Measurements from ENCODE around the gene MKLN1.
"Not testable (repeated sequence)": the region's sequence is repeated elsewhere in the genome, so short reads cannot be mapped to it uniquely, and the experiment has no call there.

The MKLN1 gene

GRCh38 chr7:131400681-131401176 lies 73.1 kb downstream of the MKLN1 start:
- no peak for DNase-seq (ENCODE audit: low read depth in 2 of 2)

GRCh38 chr7:131401194-131401593 lies 73.5 kb downstream of the MKLN1 start:
- no peak for DNase-seq (ENCODE audit: low read depth in 2 of 2)

GRCh38 chr7:131403322-131403721 lies 75.6 kb downstream of the MKLN1 start:
- no peak for DNase-seq (ENCODE audit: low read depth in 2 of 2)

- no peak for DNase-seq (ENCODE audit: low read depth in 2 of 2)
Measured at GRCh38 chr7:131404226-131404911, 76.7 kb downstream of the MKLN1 start.

GRCh38 chr7:131409129-131409766 lies 81.6 kb downstream of the MKLN1 start:
- no peak for DNase-seq (ENCODE audit: low read depth in 2 of 2)

GRCh38 chr7:131412031-131412430 lies 84.4 kb downstream of the MKLN1 start:
- no peak for DNase-seq (ENCODE audit: low read depth in 2 of 2)

- no peak for DNase-seq (ENCODE audit: low read depth in 2 of 2)
Measured at GRCh38 chr7:131413711-131414110, 86.0 kb downstream of the MKLN1 start.

GRCh38 chr7:131424219-131424822 lies 96.6 kb downstream of the MKLN1 start:
- DNase-seq (ENCODE audit: low read depth in 2 of 2): peak in 1 of 2 donors; percentile 3

- no peak for DNase-seq (ENCODE audit: low read depth in 2 of 2)
Measured at GRCh38 chr7:131425992-131426391, 98.3 kb downstream of the MKLN1 start.

- DNase-seq (ENCODE audit: low read depth in 2 of 2): not testable (repeated sequence)
Measured at GRCh38 chr7:131430826-131431225, 103.2 kb downstream of the MKLN1 start.

GRCh38 chr7:131431289-131431688 lies 103.6 kb downstream of the MKLN1 start:
- DNase-seq (ENCODE audit: low read depth in 2 of 2): no peak

- no peak for DNase-seq (ENCODE audit: low read depth in 2 of 2)
Measured at GRCh38 chr7:131431756-131432155, 104.1 kb downstream of the MKLN1 start.

- DNase-seq (ENCODE audit: low read depth in 2 of 2): no peak
Measured at GRCh38 chr7:131436384-131436783, 108.7 kb downstream of the MKLN1 start.

GRCh38 chr7:131438969-131439368 lies 111.3 kb downstream of the MKLN1 start:
- DNase-seq (ENCODE audit: low read depth in 2 of 2): no peak

- no peak for DNase-seq (ENCODE audit: low read depth in 2 of 2)
Measured at GRCh38 chr7:131443496-131443895, 115.8 kb downstream of the MKLN1 start.

GRCh38 chr7:131444683-131445082 lies 117.0 kb downstream of the MKLN1 start:
- DNase-seq (ENCODE audit: low read depth in 2 of 2): no peak

GRCh38 chr7:131449373-131449902 lies 121.8 kb downstream of the MKLN1 start:
- DNase-seq (ENCODE audit: low read depth in 2 of 2): no peak

GRCh38 chr7:131454498-131454897 lies 126.8 kb downstream of the MKLN1 start:
- DNase-seq (ENCODE audit: low read depth in 2 of 2): no peak

- DNase-seq (ENCODE audit: low read depth in 2 of 2): no peak
Measured at GRCh38 chr7:131455001-131455400, 127.3 kb downstream of the MKLN1 start.

GRCh38 chr7:131455546-131455945 lies 127.9 kb downstream of the MKLN1 start:
- DNase-seq (ENCODE audit: low read depth in 2 of 2): no peak

- no peak for DNase-seq (ENCODE audit: low read depth in 2 of 2)
Measured at GRCh38 chr7:131456338-131456737, 128.7 kb downstream of the MKLN1 start.

- DNase-seq (ENCODE audit: low read depth in 2 of 2): no peak
Measured at GRCh38 chr7:131459256-131459655, 131.6 kb downstream of the MKLN1 start.

- DNase-seq (ENCODE audit: low read depth in 2 of 2): no peak
Measured at GRCh38 chr7:131462059-131462458, 134.4 kb downstream of the MKLN1 start.

All from stimulated activated CD4-positive, alpha-beta T cell treated with anti-CD3 and anti-CD28 coated beads, Interleukin-1b, Interleukin-23, amount 100 ng/mL, for 4 hours (primary cell).